Measurements from ENCODE around the gene BCDIN3D.
"Not testable (repeated sequence)": the region's sequence is repeated elsewhere in the genome, so short reads cannot be mapped to it uniquely, and the experiment has no call there.

Gene BCDIN3D

DNA sequence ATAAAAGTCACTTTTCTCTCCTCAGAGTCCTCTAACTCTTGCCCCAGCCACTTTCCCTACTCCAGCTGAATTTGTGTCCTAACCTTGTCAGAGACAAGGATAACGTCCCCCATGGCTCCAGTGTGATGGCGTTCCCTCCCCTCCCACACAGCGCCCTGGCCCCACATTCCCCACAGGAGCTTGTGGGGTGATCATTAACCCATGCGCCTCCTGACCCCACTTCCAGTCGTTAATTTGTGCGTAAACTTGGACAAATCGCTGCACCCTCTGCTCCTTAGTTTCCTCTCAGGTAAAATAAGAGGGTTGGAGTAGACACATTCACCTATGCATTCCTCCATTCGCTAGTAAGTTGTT, 22.9 kb upstream of the BCDIN3D start:
- no peak for DNase-seq (ENCODE audit: extremely low read depth, low read depth)
- TF ChIP-seq, protein P1, sequence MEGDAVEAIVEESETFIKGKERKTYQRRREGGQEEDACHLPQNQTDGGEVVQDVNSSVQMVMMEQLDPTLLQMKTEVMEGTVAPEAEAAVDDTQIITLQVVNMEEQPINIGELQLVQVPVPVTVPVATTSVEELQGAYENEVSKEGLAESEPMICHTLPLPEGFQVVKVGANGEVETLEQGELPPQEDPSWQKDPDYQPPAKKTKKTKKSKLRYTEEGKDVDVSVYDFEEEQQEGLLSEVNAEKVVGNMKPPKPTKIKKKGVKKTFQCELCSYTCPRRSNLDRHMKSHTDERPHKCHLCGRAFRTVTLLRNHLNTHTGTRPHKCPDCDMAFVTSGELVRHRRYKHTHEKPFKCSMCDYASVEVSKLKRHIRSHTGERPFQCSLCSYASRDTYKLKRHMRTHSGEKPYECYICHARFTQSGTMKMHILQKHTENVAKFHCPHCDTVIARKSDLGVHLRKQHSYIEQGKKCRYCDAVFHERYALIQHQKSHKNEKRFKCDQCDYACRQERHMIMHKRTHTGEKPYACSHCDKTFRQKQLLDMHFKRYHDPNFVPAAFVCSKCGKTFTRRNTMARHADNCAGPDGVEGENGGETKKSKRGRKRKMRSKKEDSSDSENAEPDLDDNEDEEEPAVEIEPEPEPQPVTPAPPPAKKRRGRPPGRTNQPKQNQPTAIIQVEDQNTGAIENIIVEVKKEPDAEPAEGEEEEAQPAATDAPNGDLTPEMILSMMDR (IDR thresholded peaks at IDR 0.05; ENCODE audit: low read depth, low read length): no peak

DNA sequence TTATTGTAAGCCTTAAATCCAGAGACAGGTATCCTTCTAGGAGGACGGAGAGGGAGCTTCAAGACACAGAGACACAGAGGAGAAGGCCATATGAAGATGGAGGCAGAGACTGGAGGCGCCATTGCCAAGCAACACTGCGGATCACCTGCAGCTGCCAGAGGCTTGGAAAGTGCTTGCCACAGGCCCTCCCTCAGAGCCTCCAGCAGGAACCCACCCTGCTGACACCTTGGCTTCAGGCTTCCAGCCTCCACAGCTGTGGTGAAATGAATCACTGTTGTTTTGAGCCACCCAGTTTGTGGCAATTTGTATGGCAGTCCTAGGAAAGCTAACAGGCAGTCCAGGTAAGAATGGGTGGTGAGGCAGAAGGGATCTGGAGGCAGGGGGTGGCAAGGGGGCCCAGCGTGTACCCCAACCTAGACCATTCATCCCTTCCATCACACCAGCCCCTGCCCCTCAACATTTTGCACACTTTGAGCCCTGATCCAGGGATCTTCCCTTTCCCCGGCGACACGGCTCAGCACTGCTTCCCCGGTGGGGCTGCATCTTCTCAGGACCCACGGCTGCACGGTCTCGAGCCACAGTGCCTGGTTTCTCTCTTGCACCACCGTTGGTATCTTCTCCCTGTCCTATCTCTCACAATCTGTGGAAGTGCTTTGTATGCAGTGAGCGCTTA, 22.3 kb upstream of the BCDIN3D start:
- no peak for DNase-seq (ENCODE audit: extremely low read depth, low read depth)
- TF ChIP-seq, protein P1 (IDR thresholded peaks at IDR 0.05; ENCODE audit: low read depth, low read length): no peak

DNA sequence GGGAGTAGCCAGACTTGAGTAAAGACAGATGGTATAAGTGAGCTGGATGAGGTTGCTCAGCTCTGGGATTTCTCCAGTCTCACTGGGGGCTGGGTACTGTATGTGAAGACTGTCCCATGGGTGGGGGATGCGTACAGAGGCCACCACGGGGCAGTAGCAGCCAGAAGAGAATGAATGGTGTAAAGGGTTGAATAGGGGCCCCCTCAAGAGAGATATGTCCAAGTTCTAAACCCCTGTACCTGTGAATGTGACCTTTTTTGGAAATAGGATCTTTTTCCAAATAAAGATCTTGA, 21.8 kb upstream of the BCDIN3D start:
- DNase-seq (ENCODE audit: extremely low read depth, low read depth): no peak
- TF ChIP-seq, protein P1 (IDR thresholded peaks at IDR 0.05; ENCODE audit: low read depth, low read length): no peak

DNA sequence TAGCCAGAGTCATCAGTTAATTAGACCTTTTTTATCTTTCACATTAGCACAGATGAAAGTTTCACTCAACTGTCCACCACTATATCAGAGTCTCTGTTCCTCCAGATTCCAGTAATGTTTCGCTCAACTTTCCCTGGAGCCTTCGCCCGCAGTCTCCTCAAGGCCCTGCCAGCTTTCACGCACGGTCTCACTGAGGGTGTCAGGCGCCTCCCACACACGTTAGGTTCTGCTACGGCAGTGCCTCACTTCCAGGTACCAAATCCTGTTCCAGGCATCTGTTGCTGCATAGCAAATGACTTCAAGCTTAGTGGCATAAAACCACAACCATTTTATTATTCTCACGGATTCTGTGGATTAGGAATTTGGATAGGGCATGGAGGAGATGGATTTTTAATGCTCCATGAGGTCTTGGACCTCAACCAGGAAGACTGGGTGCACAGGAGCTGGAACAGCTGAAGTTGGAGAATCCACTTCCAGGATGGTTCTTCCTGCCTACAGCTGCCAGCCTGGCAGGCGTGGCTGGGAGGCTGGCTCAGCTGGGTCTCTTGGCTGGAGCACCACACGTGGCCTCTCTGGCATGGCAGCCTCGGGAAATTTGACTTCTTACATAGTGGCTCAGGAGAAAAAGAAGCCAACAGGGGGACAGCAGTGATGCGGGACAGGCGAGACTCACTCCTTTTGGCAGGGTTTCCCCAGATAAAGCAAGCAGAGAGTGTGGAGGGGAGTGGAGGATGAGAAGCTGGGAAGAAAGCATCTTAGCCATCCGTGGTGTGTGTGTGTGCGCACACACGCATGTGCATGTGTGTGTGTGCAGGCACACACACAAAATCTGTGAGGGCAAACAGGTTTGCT, 21.3 kb upstream of the BCDIN3D start:
- DNase-seq (ENCODE audit: extremely low read depth, low read depth): no peak
- TF ChIP-seq, protein P1 (IDR thresholded peaks at IDR 0.05; ENCODE audit: low read depth, low read length): no peak

DNA sequence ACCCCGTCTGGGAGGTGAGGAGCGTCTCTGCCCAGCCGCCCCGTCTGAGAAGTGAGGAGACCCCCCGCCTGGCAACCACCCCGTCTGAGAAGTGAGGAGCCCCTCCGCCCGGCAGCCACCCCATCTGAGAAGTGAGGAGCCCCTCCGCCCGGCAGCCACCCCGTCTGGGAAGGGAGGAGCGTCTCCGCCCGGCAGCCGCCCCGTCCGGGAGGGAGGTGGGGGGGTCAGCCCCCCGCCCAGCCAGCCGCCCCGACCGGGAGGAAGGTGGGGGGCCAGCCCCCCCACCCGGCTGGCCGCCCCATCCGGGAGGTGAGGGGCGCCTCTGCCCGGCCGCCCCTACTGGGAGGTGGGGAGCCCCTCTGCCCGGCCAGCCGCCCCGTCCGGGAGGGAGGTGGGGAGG, 18.0 kb upstream of the BCDIN3D start:
- not testable (repeated sequence) for DNase-seq (ENCODE audit: extremely low read depth, low read depth)

DNA sequence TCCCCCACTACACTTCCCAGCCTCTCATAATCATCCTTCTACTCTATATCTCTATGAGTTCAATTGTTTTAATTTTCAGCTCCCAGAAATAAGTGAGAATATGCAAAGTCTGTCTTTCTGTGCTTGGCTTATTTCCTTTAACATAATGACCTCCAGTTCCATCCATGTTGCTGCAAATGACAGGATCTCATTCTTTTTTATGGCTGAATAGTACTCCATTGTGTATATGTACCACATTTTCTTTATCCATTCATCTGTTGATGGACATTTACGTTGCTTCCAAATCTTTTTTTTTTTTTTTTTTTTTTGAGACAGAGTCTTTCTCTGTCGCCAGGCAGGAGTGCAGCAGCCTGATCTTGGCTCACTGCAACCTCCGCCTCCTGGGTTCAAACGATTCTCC, 13.0 kb upstream of the BCDIN3D start:
- not testable (repeated sequence) for DNase-seq (ENCODE audit: extremely low read depth, low read depth)

DNA sequence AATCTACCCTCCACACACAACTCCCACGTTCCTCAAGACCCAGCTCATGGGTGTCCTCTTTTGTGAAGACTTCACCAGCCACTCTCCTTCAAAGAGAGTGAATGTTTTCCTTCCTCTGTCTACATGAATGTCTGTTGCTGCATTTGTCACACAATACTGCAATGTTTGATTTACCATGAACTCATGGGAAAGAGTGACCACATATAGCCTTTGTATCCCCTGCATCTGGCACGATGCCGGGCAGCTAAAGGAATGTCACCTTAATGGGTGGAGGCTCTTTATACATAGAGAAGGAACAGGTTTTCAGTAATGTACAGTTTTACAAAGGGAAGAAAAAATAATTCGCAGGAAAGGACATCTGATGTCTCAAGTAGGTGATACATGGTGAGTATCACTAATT, 12.1 kb upstream of the BCDIN3D start:
- no peak for DNase-seq (ENCODE audit: extremely low read depth, low read depth)
- TF ChIP-seq, protein P1 (IDR thresholded peaks at IDR 0.05; ENCODE audit: low read depth, low read length): no peak

DNA sequence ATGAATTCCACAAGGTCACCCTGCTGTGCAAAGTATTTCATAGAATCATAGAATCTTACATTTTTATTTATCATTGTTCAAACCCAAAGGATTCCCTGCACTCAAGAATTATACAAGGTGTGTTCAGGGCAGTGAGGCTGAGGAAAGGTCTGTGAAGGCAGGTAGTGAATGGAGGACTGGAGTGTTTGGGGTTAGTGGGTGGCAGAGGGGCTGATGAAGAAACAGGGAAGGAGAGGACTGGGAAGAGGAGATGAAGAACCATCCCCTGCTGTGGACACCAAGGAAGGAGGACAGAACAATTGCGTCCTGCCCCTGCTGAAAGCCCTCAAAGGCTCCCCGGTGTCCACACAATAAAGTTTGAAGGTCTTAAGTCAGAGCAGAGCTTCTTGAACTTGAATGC, 10.8 kb upstream of the BCDIN3D start:
- no peak for DNase-seq (ENCODE audit: extremely low read depth, low read depth)

More for the DNA sequence above, 10.8 kb upstream of the BCDIN3D start:
- TF ChIP-seq, protein P1 (IDR thresholded peaks at IDR 0.05; ENCODE audit: low read depth, low read length): no peak
